SH-SY5Y (cell line): ENCODE measurements around the gene CD99.

ENCODE experiments used
- GATA2 ChIP-seq: IDR thresholded peaks from 2 replicates; pipeline ENCODE4 v1.6.1; 2011; ENCODE audit warnings: mild to moderate bottlenecking, low read depth, low read length
- GATA3 ChIP-seq: IDR thresholded peaks from 2 replicates; pipeline ENCODE4 v1.6.1; 2011; ENCODE audit warnings: low read depth, mild to moderate bottlenecking, low read length, moderate library complexity

- TF ChIP-seq GATA2 (no peak), GATA3 (no peak)
Observed at GRCh38 chrX:2677764-2678163, 13.3 kb upstream of the CD99 start.
